HepG2 (cell line): ENCODE results near the gene TREH. TPM values are rescaled to one million over a fixed set of nuclear protein-coding genes. Genes with fewer than 3 reads are reported as not detected.

Experiments used
- ATAC-seq: fragments of 200-7000 bp; cut with Tn5 transposase; 3 replicates; pipeline ENCODE4 v1.9.1; 2020; ENCODE audit warnings: mild to moderate bottlenecking, moderate library complexity
- BruUV-seq: library from RNA; stranded (reverse); fragments of 400-500 nt; replicated peaks from 2 replicates; lab custom pipeline; 2021; lab: Mats Ljungman, UMichigan
- CTCF ChIA-PET: fragments of 300-600 bp; formaldehyde crosslinking; extraction: SDS; loops from one replicate; lab custom pipeline; 2021; ENCODE audit warnings: low total read pairs, inconsistent platforms, low intra/inter-chr PET ratio; lab: Yijun Ruan, JAX
- POLR2A ChIA-PET: fragments of 350-600 bp; sonication (Branson Sonifier 250); formaldehyde crosslinking; loops from one replicate; lab custom pipeline; 2020; ENCODE audit warnings: antibody characterized with exemption, inconsistent platforms; lab: Yijun Ruan, JAX
- DNase-seq: peaks from one replicate; pipeline ENCODE4 v3.0.0-alpha.2; 2015; ENCODE audit warnings: low spot score
- FAIRE-seq: peaks from 3 replicates; lab custom pipeline; 2011; peaks lifted over from hg19 to GRCh38; lab: Jason Lieb, UNC
- H2AFZ ChIP-seq: one replicate; pipeline ENCODE4 v1.6.1; 2011; ENCODE audit warnings: low read length, inconsistent platforms
- H3K27ac ChIP-seq: fragments of 300-600 bp; 3 replicates; pipeline ENCODE4 v1.8.0; 2011; ENCODE audit warnings: mixed run types, mild to moderate bottlenecking, mixed read lengths, low read length, inconsistent platforms; ENCODE audit not compliant: insufficient read depth; ENCODE audit errors: extremely low read length
- H3K27me3 ChIP-seq, 2 experiments: fragments of 200-600 bp in 1 of 2; 2 replicates in 1 of 2; 3 replicates in 1 of 2; pipeline versions ENCODE4 v1.6.0 to v1.8.0; 2011; ENCODE audit warnings: low read length in 2 of 2, mild to moderate bottlenecking in 2 of 2, moderate library complexity in 2 of 2, inconsistent platforms in 1 of 2; ENCODE audit not compliant: insufficient read depth in 2 of 2, control insufficient read depth in 1 of 2
- H3K36me3 ChIP-seq, 2 experiments: fragments of 200-600 bp in 1 of 2; replicated peaks in 1 of 2; 2 replicates in 1 of 2; 3 replicates in 1 of 2; pipeline versions ENCODE4 v1.5.1 to v1.8.0; 2011; ENCODE audit warnings: low read length in 2 of 2, inconsistent platforms in 1 of 2; ENCODE audit not compliant: insufficient read depth in 2 of 2, control insufficient read depth in 1 of 2
- H3K4me1 ChIP-seq: 2 replicates; pipeline ENCODE4 v1.5.1; 2012; ENCODE audit warnings: low read length, inconsistent platforms; ENCODE audit not compliant: insufficient read depth
- H3K4me2 ChIP-seq: 2 replicates; pipeline ENCODE4 v1.6.0; 2011; ENCODE audit warnings: low read depth, low read length, inconsistent platforms
- H3K4me3 ChIP-seq, 3 experiments: fragments of 200-600 bp in 1 of 3; sonication (generic), shearing (Covaris generic) in 1 of 3; replicated peaks in 1 of 3; 2 replicates each; pipeline ENCODE4 v1.5.1; 2011 to 2016; ENCODE audit warnings: low read length in 3 of 3, inconsistent platforms in 2 of 3, low read depth in 2 of 3, mild to moderate bottlenecking in 2 of 3, control low read depth in 1 of 3, mixed read lengths in 1 of 3; ENCODE audit not compliant: insufficient read depth in 1 of 3
- H3K79me2 ChIP-seq: one replicate; pipeline ENCODE4 v1.6.1; 2011; ENCODE audit warnings: low read length, inconsistent platforms; ENCODE audit not compliant: insufficient read depth
- H3K9ac ChIP-seq: 2 replicates; pipeline ENCODE4 v1.6.0; 2011; ENCODE audit warnings: mild to moderate bottlenecking, low read depth, low read length, inconsistent platforms; ENCODE audit not compliant: insufficient read depth
- H3K9me3 ChIP-seq: 2 replicates; pipeline ENCODE4 v1.5.1; 2012; ENCODE audit warnings: mild to moderate bottlenecking, low read length
- H4K20me1 ChIP-seq: 2 replicates; pipeline ENCODE4 v1.6.0; 2011; ENCODE audit warnings: inconsistent platforms, mild to moderate bottlenecking, low read length, moderate library complexity; ENCODE audit not compliant: insufficient read depth
- ATM ChIP-seq: fragments of 450-650 bp; IDR thresholded peaks from 2 replicates; pipeline ENCODE4 v1.7.1; 2017; ENCODE audit warnings: mild to moderate bottlenecking, borderline replicate concordance
- CHD2 ChIP-seq: IDR thresholded peaks from 2 replicates; pipeline ENCODE4 v1.6.1; 2011; ENCODE audit warnings: low read depth, low read length, improper control_type of control experiment
- ELF3 ChIP-seq: IDR thresholded peaks from 2 replicates; pipeline ENCODE4 v1.6.1; 2016; ENCODE audit warnings: missing genetic modification reagents, missing compliant biosample characterization
- GLI4 ChIP-seq: sonication (generic); formaldehyde crosslinking; IDR thresholded peaks from 2 replicates; pipeline ENCODE4 v1.5.1; 2020; ENCODE audit warnings: missing genetic modification reagents, mild to moderate bottlenecking, moderate library complexity, borderline replicate concordance
- GPBP1L1 ChIP-seq: sonication (generic); formaldehyde crosslinking; IDR thresholded peaks from 2 replicates; pipeline ENCODE4 v1.5.0; 2020; ENCODE audit warnings: mild to moderate bottlenecking, missing genetic modification reagents
- HMG20A ChIP-seq: IDR thresholded peaks from 2 replicates; pipeline ENCODE4 v1.6.1; 2016; ENCODE audit warnings: borderline replicate concordance
- MXD1 ChIP-seq: sonication (generic); formaldehyde crosslinking; IDR thresholded peaks from 2 replicates; pipeline ENCODE4 v1.4.0; 2020; ENCODE audit warnings: mild to moderate bottlenecking, missing genetic modification reagents
- MZF1 ChIP-seq: sonication (generic); formaldehyde crosslinking; IDR thresholded peaks from 2 replicates; pipeline ENCODE4 v1.8.1; 2023; ENCODE audit warnings: mild to moderate bottlenecking, missing genetic modification reagents, borderline replicate concordance
- RBM39 ChIP-seq: fragments of 200-400 bp; formaldehyde crosslinking; IDR thresholded peaks from one replicate; pipeline ENCODE4 v1.6.1; 2018; ENCODE audit warnings: antibody characterized with exemption, mild to moderate bottlenecking, low read depth, low read length; ENCODE audit not compliant: poor library complexity, severe bottlenecking
- STAT5B ChIP-seq: sonication (generic); formaldehyde crosslinking; IDR thresholded peaks from 2 replicates; pipeline ENCODE4 v1.4.0; 2020; ENCODE audit warnings: missing genetic modification reagents
- TFDP2 ChIP-seq: sonication (generic); formaldehyde crosslinking; IDR thresholded peaks from 2 replicates; pipeline ENCODE4 v1.4.0; 2020; ENCODE audit warnings: missing genetic modification reagents
- TOPORS ChIP-seq: sonication (generic); formaldehyde crosslinking; IDR thresholded peaks from 2 replicates; pipeline ENCODE4 v1.8.0; 2023; ENCODE audit warnings: mild to moderate bottlenecking, missing genetic modification reagents
- ZNF280D ChIP-seq: sonication (generic); formaldehyde crosslinking; IDR thresholded peaks from 2 replicates; pipeline ENCODE4 v1.5.1; 2020; ENCODE audit warnings: mild to moderate bottlenecking, missing genetic modification reagents
- ZNF281 ChIP-seq: sonication (generic); formaldehyde crosslinking; IDR thresholded peaks from 2 replicates; pipeline ENCODE4 v1.4.0; 2020; ENCODE audit warnings: missing genetic modification reagents, borderline replicate concordance
- ZNF33B ChIP-seq: sonication (generic); formaldehyde crosslinking; IDR thresholded peaks from 2 replicates; pipeline ENCODE4 v1.5.1; 2020; ENCODE audit warnings: mild to moderate bottlenecking, missing genetic modification reagents
- ZNF570 ChIP-seq: sonication (generic); formaldehyde crosslinking; IDR thresholded peaks from 2 replicates; pipeline ENCODE4 v1.4.0; 2020; ENCODE audit warnings: mild to moderate bottlenecking, missing genetic modification reagents, borderline replicate concordance
- WGBS: methylation state at CpG from one replicate; pipeline ENCODE4 v1.1.6; 2017; ENCODE audit warnings: low lambda C conversion rate; 5-methylcytosine and 5-hydroxymethylcytosine counted together
- in situ Hi-C: cut with HindIII; loops from 2 replicates; pipeline ENCODE4 v1.10.0; 2017; ENCODE audit warnings: low pct_unique_long_range_greater_than_20kb; ENCODE audit not compliant: extremely low pct_ligation_motif_present
- intact Hi-C: fragments of 100-400 bp; cut with micrococcal nuclease; formaldehyde crosslinking; loops from one replicate; pipeline ENCODE4 v1.10.0; 2022; ENCODE audit not compliant: unreplicated experiment
- polyA plus RNA-seq, 8 experiments: library from polyadenylated mRNA; depleted of rRNA in 3 of 8; stranded (reverse) in 7 of 8; unstranded in 1 of 8; fragments of >200 nt; fragmentation: Illumina TruSeq in 4 of 8; extraction: Trizol in 4 of 8; gene quantifications; 2 replicates each; pipeline versions ENCODE4 v1.2.1 to v1.2.3, GENCODE V29; 2011 to 2016; ENCODE audit warnings: low read depth in 4 of 8, missing spikeins in 1 of 8, mixed read lengths in 1 of 8; ENCODE audit not compliant: insufficient read depth in 1 of 8
- total RNA-seq, 5 experiments: library from RNA; depleted of rRNA; stranded (reverse); fragments of >200 nt; fragmentation: Illumina TruSeq; extraction: Trizol; gene quantifications; 2 replicates each; pipeline ENCODE4 v1.2.3, GENCODE V29; 2016; ENCODE audit warnings: low read depth in 1 of 5

TREH gene
- total and polyA plus RNA-seq, 2 of the 13 experiments (the other 11 are each of a cell fraction or from before 2014, with no cell fraction given): 0.53 to 0.86 TPM

- WGBS: 93% methylated on average over 2 of the region's 2 CpGs
- H3K27ac ChIP-seq: no peak overlapping the region
- no peaks in the 10 kb centered on the region for H3K9me3 ChIP-seq
- DNase-seq (no peak), ATAC-seq (no peak), FAIRE-seq (no peak)
- no peak overlapping the region for H3K4me3 ChIP-seq
- in situ Hi-C loops: no loop called here
- ChIA-PET CTCF (no interaction called here), POLR2A (no interaction called here)
- no TSS peak for BruUV-seq
- H3K9ac ChIP-seq: no peak overlapping the region
- H3K79me2 ChIP-seq: peaks cover 9% of the 10 kb centered on the region
- peaks cover 14 to 22% of the 10 kb centered on the region in 2 experiments; a peak in 4 of 5 replicates for H3K36me3 ChIP-seq
- H3K4me1 ChIP-seq: peaks cover 23% of the 10 kb centered on the region
- H2AFZ ChIP-seq: no peak overlapping the region
- no peak overlapping the region for H3K4me2 ChIP-seq
- TF ChIP-seq GPBP1L1 (CRISPR knock-in tag) (no peak), ZNF280D (CRISPR knock-in tag) (no peak), ZNF570 (no peak), ELF3 (CRISPR knock-in tag) (no peak), RBM39 (no peak), MXD1 (CRISPR knock-in tag) (no peak), HMG20A (CRISPR knock-in tag) (no peak), ZNF281 (CRISPR knock-in tag) (no peak), TOPORS (CRISPR knock-in tag) (no peak), ZNF33B (no peak), GLI4 (no peak), MZF1 (CRISPR knock-in tag) (no peak), CHD2 (no peak), ATM (no peak), STAT5B (CRISPR knock-in tag) (no peak), TFDP2 (no peak)
- H3K27me3 ChIP-seq: no peaks in the 10 kb centered on the region; a peak in 1 of 5 replicates
- H4K20me1 ChIP-seq: no peaks in the 10 kb centered on the region
- intact Hi-C loops: no loop called here
Measured at GRCh38 chr11:118625976-118626375, 53.5 kb downstream of the TREH start.
